K562 (cell line): ENCODE data around the gene VPS16. TPM values are rescaled to one million over a fixed set of nuclear protein-coding genes. Genes with fewer than 3 reads are reported as not detected.

ENCODE experiments used
- ATAC-seq: fragments of 200-7000 bp; cut with Tn5 transposase; 3 replicates; pipeline ENCODE4 v1.9.1; 2020; ENCODE audit warnings: moderate library complexity
- BruUV-seq: library from RNA; stranded (reverse); fragments of 400-500 nt; replicated peaks from 2 replicates; lab custom pipeline; 2021; lab: Mats Ljungman, UMichigan
- CTCF ChIA-PET: fragments of 300-600 bp; formaldehyde crosslinking; extraction: SDS; loops from one replicate; lab custom pipeline; 2021; ENCODE audit warnings: low intra/inter-chr PET ratio; lab: Yijun Ruan, JAX
- POLR2A ChIA-PET: fragments of 300-600, 350-650 bp; sonication (Branson Sonifier 250); formaldehyde crosslinking; extraction: SDS; loops from one replicate; lab custom pipeline; 2021; ENCODE audit warnings: antibody characterized with exemption, inconsistent platforms; lab: Yijun Ruan, JAX
- DNase-seq, 4 experiments: peaks; one replicate each; pipeline versions ENCODE4 v3.0.0 to v3.0.0-alpha.2; 2011 to 2018; ENCODE audit warnings: low spot score in 3 of 4, mixed read lengths in 3 of 4; ENCODE audit errors: extremely low read depth in 1 of 4
- FAIRE-seq: peaks from 2 replicates; lab custom pipeline; 2011; peaks lifted over from hg19 to GRCh38; lab: Jason Lieb, UNC
- H2AFZ ChIP-seq: 2 replicates; pipeline ENCODE4 v1.6.0; 2011; ENCODE audit warnings: low read depth, low read length, control low read depth, inconsistent platforms
- H3K27ac ChIP-seq: fragments of 200-600 bp; 3 replicates; pipeline ENCODE4 v1.8.0; 2011; ENCODE audit warnings: low read depth, mild to moderate bottlenecking, control low read depth, inconsistent platforms, low read length, moderate library complexity, mixed read lengths; ENCODE audit errors: extremely low read depth
- H3K27me3 ChIP-seq, 2 experiments: fragments of 300-600 bp in 1 of 2; 2 replicates in 1 of 2; 3 replicates in 1 of 2; pipeline versions ENCODE4 v1.6.0 to v1.8.0; 2011; ENCODE audit warnings: inconsistent platforms in 2 of 2, low read length in 2 of 2, mild to moderate bottlenecking in 1 of 2, mixed read lengths in 1 of 2, moderate library complexity in 1 of 2; ENCODE audit not compliant: control insufficient read depth in 2 of 2, insufficient read depth in 2 of 2
- H3K36me3 ChIP-seq: fragments of 300-600 bp; 3 replicates; pipeline ENCODE4 v1.8.0; 2011; ENCODE audit warnings: mild to moderate bottlenecking, low read length, inconsistent platforms; ENCODE audit not compliant: control insufficient read depth, insufficient read depth
- H3K4me1 ChIP-seq, 2 experiments: fragments of 200-600 bp in 1 of 2; replicated peaks in 1 of 2; 2 replicates in 1 of 2; 3 replicates in 1 of 2; pipeline versions ENCODE4 v1.5.1 to v1.8.0; 2011; ENCODE audit warnings: inconsistent platforms in 2 of 2, low read length in 2 of 2, mild to moderate bottlenecking in 1 of 2, mixed read lengths in 1 of 2, moderate library complexity in 1 of 2; ENCODE audit not compliant: control insufficient read depth in 2 of 2, insufficient read depth in 2 of 2
- H3K4me2 ChIP-seq: 2 replicates; pipeline ENCODE4 v1.6.1; 2011; ENCODE audit warnings: low read length, control low read depth, inconsistent platforms, mixed read lengths; ENCODE audit not compliant: insufficient read depth
- H3K4me3 ChIP-seq: fragments of 200-600 bp; sonication (generic), shearing (Covaris generic); 2 replicates; pipeline ENCODE4 v1.5.1; 2016; ENCODE audit warnings: control low read depth, inconsistent platforms
- H3K79me2 ChIP-seq: fragments of 200-600 bp; 3 replicates; pipeline ENCODE4 v1.8.0; 2011; ENCODE audit warnings: low read length, inconsistent platforms; ENCODE audit not compliant: control insufficient read depth, insufficient read depth
- H3K9ac ChIP-seq, 2 experiments: 2 replicates each; pipeline versions ENCODE4 v1.6.0 to v1.6.1; 2011; ENCODE audit warnings: low read depth in 2 of 2, low read length in 2 of 2, control low read depth in 1 of 2, inconsistent platforms in 1 of 2, mild to moderate bottlenecking in 1 of 2, mixed read lengths in 1 of 2; ENCODE audit not compliant: insufficient read depth in 1 of 2
- H3K9me1 ChIP-seq: one replicate; pipeline ENCODE4 v1.6.0; 2011; ENCODE audit warnings: inconsistent platforms, mild to moderate bottlenecking, low read length, moderate library complexity; ENCODE audit not compliant: control insufficient read depth, insufficient read depth
- H3K9me3 ChIP-seq: replicated peaks from 2 replicates; pipeline ENCODE4 v1.5.1; 2011; ENCODE audit warnings: low read depth, low read length, inconsistent platforms; ENCODE audit not compliant: control insufficient read depth, insufficient read depth
- H4K20me1 ChIP-seq: replicated peaks from 2 replicates; pipeline ENCODE4 v1.6.1; 2011; ENCODE audit warnings: low read length, inconsistent platforms, mixed read lengths; ENCODE audit not compliant: control insufficient read depth, insufficient read depth
- BHLHE40 ChIP-seq: IDR thresholded peaks from 2 replicates; pipeline ENCODE4 v1.6.1; 2011; ENCODE audit warnings: low read length, improper control_type of control experiment
- GATAD2B ChIP-seq: fragments of 450-650 bp; IDR thresholded peaks from 2 replicates; pipeline ENCODE4 v1.6.1; 2017; ENCODE audit warnings: mild to moderate bottlenecking, borderline replicate concordance
- HDGF ChIP-seq: fragments of 450-650 bp; IDR thresholded peaks from 2 replicates; pipeline ENCODE4 v1.6.1; 2016
- MAFK ChIP-seq: IDR thresholded peaks from 2 replicates; pipeline ENCODE4 v1.6.1; 2011; ENCODE audit warnings: low read length, improper control_type of control experiment
- NCOA6 ChIP-seq: fragments of 450-650 bp; IDR thresholded peaks from 2 replicates; pipeline ENCODE4 v1.6.1; 2017; ENCODE audit warnings: mild to moderate bottlenecking
- NR3C1 ChIP-seq: sonication (generic); formaldehyde crosslinking; IDR thresholded peaks from 2 replicates; pipeline ENCODE4 v1.8.1; 2022; ENCODE audit warnings: missing genetic modification reagents
- RUNX1 ChIP-seq: sonication (generic); IDR thresholded peaks from 2 replicates; pipeline ENCODE4 v1.6.1; 2016; ENCODE audit warnings: antibody characterized with exemption, low read depth
- SIRT6 ChIP-seq: IDR thresholded peaks from one replicate; pipeline ENCODE4 v1.6.1; 2012; ENCODE audit warnings: low read depth, mild to moderate bottlenecking, control low read depth, inconsistent platforms, low read length, moderate library complexity
- UBTF ChIP-seq, 2 experiments: IDR thresholded peaks; 2 replicates each; pipeline ENCODE4 v1.6.1; 2012; ENCODE audit warnings: improper control_type of control experiment in 2 of 2, low read depth in 2 of 2, low read length in 2 of 2, borderline replicate concordance in 1 of 2
- XRCC3 ChIP-seq: fragments of 450-650 bp; IDR thresholded peaks from 2 replicates; pipeline ENCODE4 v1.6.1; 2017; ENCODE audit warnings: mild to moderate bottlenecking, moderate library complexity
- YY1 ChIP-seq, 3 experiments: IDR thresholded peaks; 2 replicates each; pipeline ENCODE4 v1.6.1; 2011; ENCODE audit warnings: low read length in 2 of 3, mild to moderate bottlenecking in 2 of 3, moderate library complexity in 2 of 3, borderline replicate concordance in 1 of 3, control low read depth in 1 of 3, low read depth in 1 of 3; ENCODE audit not compliant: insufficient read depth in 3 of 3, insufficient replicate concordance in 2 of 3, control insufficient read depth in 1 of 3, insufficient read length in 1 of 3; ENCODE audit errors: extremely low read depth in 1 of 3
- ZBTB34 ChIP-seq: fragments of 250-450 bp; sonication (Bioruptor Pico); IDR thresholded peaks from 2 replicates; pipeline ENCODE4 v1.8.0; 2021; ENCODE audit warnings: mild to moderate bottlenecking, moderate library complexity
- ZBTB5 ChIP-seq: fragments of 450-650 bp; IDR thresholded peaks from 2 replicates; pipeline ENCODE4 v1.6.1; 2017; ENCODE audit warnings: antibody characterized with exemption
- ZNF655 ChIP-seq: fragments of 250-450 bp; sonication (Bioruptor Pico); IDR thresholded peaks from 2 replicates; pipeline ENCODE4 v1.5.0; 2021
- WGBS: fragments of 100-300 bp; shearing (Covaris generic); methylation state at CpG from one replicate; pipeline ENCODE4 v1.1.6; 2016; ENCODE audit warnings: low coverage, mixed read lengths; ENCODE audit not compliant: insufficient coverage; ENCODE audit errors: missing lambda C conversion rate; 5-methylcytosine and 5-hydroxymethylcytosine counted together
- in situ Hi-C: fragments of 300-500 bp; cut with MboI; formaldehyde crosslinking; loops from 4 replicates; pipeline ENCODE4 v1.15.0; 2018; ENCODE audit warnings: inconsistent platforms, mixed read lengths
- intact Hi-C: fragments of 100-400 bp; cut with micrococcal nuclease; formaldehyde crosslinking; loops from 2 replicates; pipeline ENCODE4 v1.14.2; 2022
- polyA plus RNA-seq, 8 experiments: library from polyadenylated mRNA; depleted of rRNA in 4 of 8; stranded (reverse) in 5 of 8; unstranded in 3 of 8; fragments of >200 nt; fragmentation: Nextera tagmentation in 2 of 8; fragmentation: Illumina TruSeq in 1 of 8; extraction: Ambion mirVana in 2 of 8; extraction: Trizol in 1 of 8; gene quantifications; 2 replicates each; pipeline versions ENCODE4 v1.2.1 to v1.2.3, GENCODE V29; 2011 to 2014; ENCODE audit warnings: inconsistent platforms in 1 of 8, missing spikeins in 1 of 8
- total RNA-seq, 7 experiments: library from RNA; depleted of rRNA in 6 of 7; stranded (reverse); fragments of >200 nt in 6 of 7; fragmentation: Illumina TruSeq in 2 of 7; extraction: Trizol in 2 of 7; gene quantifications; 2 replicates each; pipeline versions ENCODE4 v1.2.1 to v1.2.3, GENCODE V29; 2011 to 2021; ENCODE audit warnings: low replicate concordance in 1 of 7

The VPS16 gene
- total and polyA plus RNA-seq, 9 of the 15 experiments (the other 6 are each of a cell fraction or from before 2014, with no cell fraction given), result 6.8 to 24.7 (median 14.0) TPM

GRCh38 chr20:2820084-2820895, 20.3 kb upstream of the VPS16 start:
- BruUV-seq, result no TSS peak
- no peaks in the 10 kb centered on the region for H4K20me1 ChIP-seq
- FAIRE-seq (no peak), ATAC-seq (peak; percentile 72), DNase-seq (peak; percentile 50 to 64 (median 56))
- no peaks in the 10 kb centered on the region for H3K36me3 ChIP-seq
- intact Hi-C loops, result no loop called here
- no peak overlapping the region for H3K27ac ChIP-seq
- H3K4me2 ChIP-seq, result peak overlapping the region; percentile 21; the same call in 1 of the 2 replicates
- no peak overlapping the region for H3K4me3 ChIP-seq
- peaks cover 3% of the 10 kb centered on the region for H3K9me1 ChIP-seq
- 24% methylated on average over 19 of the region's 32 CpGs for WGBS
- no peaks in the 10 kb centered on the region for H3K79me2 ChIP-seq
- H3K27me3 ChIP-seq, result no peaks in the 10 kb centered on the region
- H3K4me1 ChIP-seq, result peaks cover 14 to 29% of the 10 kb centered on the region in 2 experiments
- H2AFZ ChIP-seq, result peak overlapping the region; percentile 72
- CTCF ChIA-PET, result no interaction called here
- POLR2A ChIA-PET, result interaction anchor here (1.5 kb wide), 1 partner anchor 32 kb away, joined by 4 read pairs; no protein-coding TSS in a partner anchor
- H3K9me3 ChIP-seq, result no peaks in the 10 kb centered on the region
- in situ Hi-C loops, result no loop called here
- peak overlapping the region in 1 of 2 experiments; percentile 48; a peak in 2 of 4 replicates for H3K9ac ChIP-seq
- no peak for TF ChIP-seq ZBTB5
- 0 out of 2 replicates have a peak, but pooled peaks have one; percentile 5 for TF ChIP-seq MAFK
- no peak for TF ChIP-seq XRCC3
- no peak for TF ChIP-seq NCOA6
- TF ChIP-seq RUNX1, result no peak
- TF ChIP-seq UBTF (IDR thresholded peaks at IDR 0.05; ENCODE audit: borderline replicate concordance in 1 of 2, low read depth in 2 of 2, low read length in 2 of 2), result 0 out of 4 replicates have a peak, but pooled peaks of 1 of the 2 experiments have one; percentile 22
- TF ChIP-seq GATAD2B, result no peak
- TF ChIP-seq BHLHE40, result peak; percentile 38; the same call in 1 of the 2 replicates
- TF ChIP-seq SIRT6, result no peak
- no peak for TF ChIP-seq NR3C1 (CRISPR knock-in tag)
- no peak for TF ChIP-seq ZNF655
- no peak for TF ChIP-seq ZBTB34 (CRISPR knock-in tag)
- TF ChIP-seq YY1 (IDR thresholded peaks at IDR 0.05; ENCODE audit: borderline replicate concordance in 1 of 3, control insufficient read depth in 1 of 3, extremely low read depth in 1 of 3, insufficient read depth in 3 of 3, insufficient read length in 1 of 3, insufficient replicate concordance in 2 of 3, low read depth in 1 of 3, low read length in 2 of 3), result no peak
- no peak for TF ChIP-seq HDGF
